Lung (tissue), 12 donors: Measurements from ENCODE around the gene CEP19. TPM values are rescaled to one million over a fixed set of nuclear protein-coding genes. Genes with fewer than 3 reads are reported as not detected.

Experiments
- ATAC-seq: fragments of 200-7000 bp; cut with Tn5 transposase; one replicate; pipeline ENCODE4 v1.9.1; 2020; ENCODE audit warnings: moderate number of reproducible peaks; ENCODE audit not compliant: insufficient read depth, low FRiP score
- DNase-seq, 3 donors: peaks; one replicate each; pipeline ENCODE4 v3.0.0-alpha.2; 2013 to 2017
- H3K27ac ChIP-seq, 2 donors: one replicate each; pipeline ENCODE4 v1.5.1; 2013; ENCODE audit warnings: mild to moderate bottlenecking in 2 of 2, moderate library complexity in 2 of 2, control low read depth in 1 of 2, inconsistent platforms in 1 of 2, low read depth in 1 of 2, low read length in 1 of 2
- H3K27me3 ChIP-seq, 3 donors: one replicate each; pipeline ENCODE4 v1.5.1; 2013; ENCODE audit warnings: low read length in 2 of 3; ENCODE audit not compliant: control insufficient read depth in 3 of 3, insufficient read depth in 3 of 3
- H3K36me3 ChIP-seq, 4 donors: one replicate each; pipeline ENCODE4 v1.5.1; 2013; ENCODE audit warnings: low read length in 4 of 4, mild to moderate bottlenecking in 1 of 4, moderate library complexity in 1 of 4; ENCODE audit not compliant: control insufficient read depth in 4 of 4, insufficient read depth in 4 of 4
- H3K4me1 ChIP-seq, 5 donors: one replicate each; pipeline ENCODE4 v1.5.1; 2013; ENCODE audit warnings: low read length in 5 of 5, mild to moderate bottlenecking in 2 of 5, moderate library complexity in 1 of 5; ENCODE audit not compliant: control insufficient read depth in 5 of 5, insufficient read depth in 5 of 5
- H3K4me3 ChIP-seq: one replicate; pipeline ENCODE4 v1.5.1; 2013; ENCODE audit warnings: mild to moderate bottlenecking, control low read depth, moderate library complexity
- H3K9ac ChIP-seq, 2 donors: one replicate each; pipeline ENCODE4 v1.5.1; 2013; ENCODE audit warnings: low read length in 2 of 2, control low read depth in 1 of 2; ENCODE audit not compliant: insufficient read depth in 1 of 2
- H3K9me3 ChIP-seq, 4 donors: one replicate each; pipeline ENCODE4 v1.5.1; 2013; ENCODE audit warnings: low read length in 3 of 4, mild to moderate bottlenecking in 1 of 4, moderate library complexity in 1 of 4; ENCODE audit not compliant: control insufficient read depth in 4 of 4, insufficient read depth in 3 of 4
- WGBS, 2 donors: extraction: QIAGEN DNeasy Blood & Tissue Kit; methylation state at CpG; one replicate each; pipeline ENCODE4 v1.1.7; 2013; 5-methylcytosine and 5-hydroxymethylcytosine counted together
- polyA plus RNA-seq, 2 donors: library from polyadenylated mRNA; stranded (reverse); fragments of 200-250 nt; gene quantifications; one replicate each; pipeline ENCODE4 v1.2.1, GENCODE V29; 2013
- total RNA-seq, 2 donors: library from RNA; depleted of rRNA in 1 of 2; stranded (reverse); fragments of >200 nt in 1 of 2; gene quantifications; one replicate each; pipeline ENCODE4 v1.2.1, GENCODE V29; 2014 to 2021
- TF ChIP-seq, protein P1 (sequence below): IDR thresholded peaks from 2 replicates; pipeline ENCODE4 v1.5.1; 2012; ENCODE audit warnings: mild to moderate bottlenecking; ENCODE audit errors: control extremely low read depth, extremely low read depth
- donor health status: control.
- donor health status: control.
- donor health status: Bipolar disorder and iron deficiency.
- donor health status: healthy.
- donor health status: DM: yes; HTN: yes; CAD: no.

Gene CEP19
- total and polyA plus RNA-seq, 4 donors = 0.93 to 4.3 (median 2.4) TPM

- Histone ChIP-seq H3K9ac (no peak overlapping the region), H3K27ac (peak overlapping the region in 1 of 2 donors; percentile 64), H3K4me1 (peaks cover 0 to 3% (median 0%) of the 10 kb centered on the region in 5 donors), H3K36me3 (no peaks in the 10 kb centered on the region), H3K27me3 (no peaks in the 10 kb centered on the region), H3K4me3 (no peak overlapping the region), H3K9me3 (no peaks in the 10 kb centered on the region)
- 15 to 33% methylated on average over 5 of the region's 5 CpGs for WGBS, 2 donors
- ATAC-seq (peak; percentile 82), DNase-seq (peak in 1 of 3 donors; percentile 22)
- TF ChIP-seq, protein P1, sequence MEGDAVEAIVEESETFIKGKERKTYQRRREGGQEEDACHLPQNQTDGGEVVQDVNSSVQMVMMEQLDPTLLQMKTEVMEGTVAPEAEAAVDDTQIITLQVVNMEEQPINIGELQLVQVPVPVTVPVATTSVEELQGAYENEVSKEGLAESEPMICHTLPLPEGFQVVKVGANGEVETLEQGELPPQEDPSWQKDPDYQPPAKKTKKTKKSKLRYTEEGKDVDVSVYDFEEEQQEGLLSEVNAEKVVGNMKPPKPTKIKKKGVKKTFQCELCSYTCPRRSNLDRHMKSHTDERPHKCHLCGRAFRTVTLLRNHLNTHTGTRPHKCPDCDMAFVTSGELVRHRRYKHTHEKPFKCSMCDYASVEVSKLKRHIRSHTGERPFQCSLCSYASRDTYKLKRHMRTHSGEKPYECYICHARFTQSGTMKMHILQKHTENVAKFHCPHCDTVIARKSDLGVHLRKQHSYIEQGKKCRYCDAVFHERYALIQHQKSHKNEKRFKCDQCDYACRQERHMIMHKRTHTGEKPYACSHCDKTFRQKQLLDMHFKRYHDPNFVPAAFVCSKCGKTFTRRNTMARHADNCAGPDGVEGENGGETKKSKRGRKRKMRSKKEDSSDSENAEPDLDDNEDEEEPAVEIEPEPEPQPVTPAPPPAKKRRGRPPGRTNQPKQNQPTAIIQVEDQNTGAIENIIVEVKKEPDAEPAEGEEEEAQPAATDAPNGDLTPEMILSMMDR = no peak
Measured at GRCh38 chr3:196688349-196688748, 23.7 kb downstream of the CEP19 start.

GRCh38 chr3:196686436-196686835 lies 25.6 kb downstream of the CEP19 start:
- H3K36me3 ChIP-seq = no peaks in the 10 kb centered on the region
- no peak overlapping the region for H3K9ac ChIP-seq
- DNase-seq (no peak), ATAC-seq (no peak)
- H3K4me1 ChIP-seq = peaks cover 0 to 3% (median 0%) of the 10 kb centered on the region in 5 donors
- no peaks in the 10 kb centered on the region for H3K27me3 ChIP-seq
- TF ChIP-seq, protein P1 = no peak
- no peaks in the 10 kb centered on the region for H3K9me3 ChIP-seq
- H3K4me3 ChIP-seq = no peak overlapping the region
- no peak overlapping the region for H3K27ac ChIP-seq
- WGBS, 2 donors = 76 to 85% methylated on average over 2 of the region's 2 CpGs

- H3K9me3 ChIP-seq = no peaks in the 10 kb centered on the region
- H3K9ac ChIP-seq = peak overlapping the region in 1 of 2 donors; percentile 51
- TF ChIP-seq, protein P1 = peak; percentile 88
- no peaks in the 10 kb centered on the region for H3K27me3 ChIP-seq
- no peaks in the 10 kb centered on the region for H3K36me3 ChIP-seq
- WGBS, 2 donors = 34 to 39% methylated on average over 24 of the region's 24 CpGs
- peak overlapping the region in 1 of 2 donors; percentile 50 for H3K27ac ChIP-seq
- DNase-seq (peak; percentile 68 to 75 (median 72)), ATAC-seq (no peak)
- no peak overlapping the region for H3K4me3 ChIP-seq
- H3K4me1 ChIP-seq = peaks cover 0 to 3% (median 0%) of the 10 kb centered on the region in 5 donors
Measured at GRCh38 chr3:196684548-196685407, 27.3 kb downstream of the CEP19 start.
